Prostate gland (tissue), 2 donors: ENCODE results near the gene ZSCAN10.

ENCODE experiments used
- CTCF ChIP-seq, 4 experiments: fragments of 200-600 bp in 2 of 4; fragments of 450-650 bp in 2 of 4; sonication (generic) in 2 of 4; IDR thresholded peaks; 1 replicate in 3 of 4; 2 replicates in 1 of 4; pipeline ENCODE4 v1.5.1; 2016 to 2019; ENCODE audit warnings: antibody characterized with exemption in 4 of 4, mild to moderate bottlenecking in 2 of 4, moderate library complexity in 2 of 4
- POLR2AphosphoS5 ChIP-seq: sonication (generic); formaldehyde crosslinking; IDR thresholded peaks from one replicate; pipeline ENCODE4 v1.6.1; 2017; ENCODE audit warnings: antibody characterized with exemption

DNA sequence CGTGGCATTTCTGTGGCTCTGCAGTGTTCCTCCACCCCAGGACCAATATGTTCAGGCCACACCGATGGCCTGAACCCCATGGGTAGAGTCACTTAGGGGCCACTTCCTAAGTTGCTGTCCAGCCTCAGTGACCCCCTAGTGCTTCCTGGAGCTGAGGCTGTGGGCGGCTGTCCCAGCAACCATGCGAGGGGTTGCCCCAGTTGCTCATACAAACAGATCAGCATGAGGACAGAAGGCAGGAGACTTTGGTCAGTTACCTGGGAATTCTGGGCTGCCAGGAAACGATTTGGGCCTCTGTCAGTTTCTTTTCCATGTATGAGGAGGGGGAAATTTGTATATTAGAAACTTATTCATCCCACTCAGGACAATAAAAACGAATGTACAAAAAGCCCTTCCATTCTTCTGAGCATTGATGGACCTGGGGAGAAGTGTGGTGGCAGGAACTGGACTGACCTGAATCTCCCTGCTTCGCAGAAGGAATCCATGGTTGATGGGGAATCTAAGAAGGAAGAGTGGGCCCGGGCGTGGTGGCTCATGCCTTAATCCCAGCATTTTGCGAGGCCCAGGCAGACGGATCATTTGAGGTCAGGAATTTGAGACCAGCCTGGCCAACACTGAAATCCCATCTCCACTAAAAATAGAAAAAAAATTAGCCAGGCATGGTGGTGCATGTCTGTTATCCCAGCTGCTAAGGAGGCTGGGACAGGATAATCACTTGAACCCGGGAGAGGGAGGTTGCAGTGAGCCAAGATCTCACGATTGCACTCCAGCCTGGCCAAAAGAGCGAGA is 38.6 kb downstream of the ZSCAN10 start:
- no peak for TF ChIP-seq POLR2AphosphoS5
- TF ChIP-seq CTCF (IDR thresholded peaks at IDR 0.05), result no peak
